ENCODE measurements around the gene ACAA2.
"Not testable (repeated sequence)": the region's sequence is repeated elsewhere in the genome, so short reads cannot be mapped to it uniquely, and the experiment has no call there.

The ACAA2 gene

DNA sequence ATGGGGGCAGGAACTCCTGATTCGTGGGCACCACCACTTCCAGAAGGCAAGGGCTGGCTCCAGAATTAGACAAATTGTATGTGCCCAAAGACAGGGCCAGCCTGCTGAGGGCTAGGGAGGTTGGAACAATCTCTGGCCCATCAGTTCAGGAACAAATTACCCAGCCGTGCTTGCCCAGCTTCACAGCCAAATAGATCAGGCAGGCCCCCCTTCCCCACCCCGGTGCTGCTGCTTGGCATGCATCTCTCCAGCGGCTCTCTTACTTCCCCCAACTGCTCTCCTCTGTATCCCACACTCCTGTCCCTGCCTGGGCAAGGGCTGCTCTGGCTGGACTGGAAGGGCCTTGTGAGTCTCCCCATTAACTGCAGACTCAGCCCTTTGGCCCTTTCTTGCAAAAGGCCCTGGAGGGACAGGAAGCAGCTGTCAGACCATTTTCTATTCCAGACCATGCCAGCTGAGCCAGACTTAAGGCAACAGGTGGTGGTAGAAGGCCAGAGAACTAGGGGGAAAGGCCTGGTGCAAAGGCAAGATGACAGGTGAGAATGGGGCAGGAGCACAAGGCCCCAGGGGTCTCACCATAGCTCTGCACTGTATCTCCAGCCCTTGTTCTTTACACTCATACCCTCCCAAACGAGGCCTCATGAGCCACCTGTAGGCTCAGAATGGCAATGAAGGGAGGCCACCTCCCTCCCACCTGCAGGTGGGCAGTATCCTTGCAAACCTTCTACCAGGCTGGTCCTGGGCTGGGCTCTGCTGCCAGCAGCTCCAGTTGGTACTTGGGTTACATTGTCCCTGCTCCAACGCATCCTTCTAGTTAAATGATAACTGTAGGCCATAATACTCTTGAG, 30.7 kb upstream of the ACAA2 start:
- peak; percentile 31 for DNase-seq

DNA sequence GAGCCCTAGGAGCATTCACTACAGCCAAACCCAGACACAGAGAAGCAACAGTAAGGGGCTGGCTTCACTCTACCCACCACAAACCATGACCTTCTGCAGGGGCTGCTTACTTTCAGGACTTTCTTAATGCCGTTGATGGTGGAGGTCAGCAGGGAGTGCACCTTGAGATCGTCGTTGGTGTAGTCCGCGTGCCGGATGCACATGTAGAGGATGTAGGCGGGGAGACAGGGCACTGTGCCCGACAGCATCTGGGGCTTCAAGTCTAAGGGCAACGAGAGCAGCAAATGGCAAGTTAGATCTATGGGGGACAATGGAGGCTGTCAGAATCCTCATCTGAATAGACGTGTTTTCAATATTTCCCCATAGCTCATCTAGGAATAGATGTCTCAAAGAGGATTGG, 29.8 kb upstream of the ACAA2 start:
- no peak for DNase-seq

DNA sequence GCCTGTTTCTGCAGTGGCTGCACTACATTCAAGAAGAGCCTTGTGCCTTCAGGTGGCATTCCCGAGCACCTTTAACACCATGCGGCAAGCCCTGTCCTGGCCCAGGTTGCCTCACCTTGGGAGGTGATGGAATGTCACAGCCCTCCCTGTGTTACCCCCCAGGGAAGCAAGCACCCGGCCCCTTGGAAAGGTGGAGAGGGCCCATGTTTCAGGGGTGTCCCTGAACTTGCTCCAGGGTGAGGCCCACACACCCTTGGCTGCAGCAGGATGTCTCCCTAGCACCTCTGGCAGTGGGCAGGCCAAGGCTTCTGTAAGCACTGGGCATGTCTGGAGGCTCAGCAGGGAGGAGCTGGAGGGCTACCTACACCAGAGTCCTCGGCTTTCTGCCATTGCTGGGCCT, 29.3 kb upstream of the ACAA2 start:
- DNase-seq = no peak

DNA sequence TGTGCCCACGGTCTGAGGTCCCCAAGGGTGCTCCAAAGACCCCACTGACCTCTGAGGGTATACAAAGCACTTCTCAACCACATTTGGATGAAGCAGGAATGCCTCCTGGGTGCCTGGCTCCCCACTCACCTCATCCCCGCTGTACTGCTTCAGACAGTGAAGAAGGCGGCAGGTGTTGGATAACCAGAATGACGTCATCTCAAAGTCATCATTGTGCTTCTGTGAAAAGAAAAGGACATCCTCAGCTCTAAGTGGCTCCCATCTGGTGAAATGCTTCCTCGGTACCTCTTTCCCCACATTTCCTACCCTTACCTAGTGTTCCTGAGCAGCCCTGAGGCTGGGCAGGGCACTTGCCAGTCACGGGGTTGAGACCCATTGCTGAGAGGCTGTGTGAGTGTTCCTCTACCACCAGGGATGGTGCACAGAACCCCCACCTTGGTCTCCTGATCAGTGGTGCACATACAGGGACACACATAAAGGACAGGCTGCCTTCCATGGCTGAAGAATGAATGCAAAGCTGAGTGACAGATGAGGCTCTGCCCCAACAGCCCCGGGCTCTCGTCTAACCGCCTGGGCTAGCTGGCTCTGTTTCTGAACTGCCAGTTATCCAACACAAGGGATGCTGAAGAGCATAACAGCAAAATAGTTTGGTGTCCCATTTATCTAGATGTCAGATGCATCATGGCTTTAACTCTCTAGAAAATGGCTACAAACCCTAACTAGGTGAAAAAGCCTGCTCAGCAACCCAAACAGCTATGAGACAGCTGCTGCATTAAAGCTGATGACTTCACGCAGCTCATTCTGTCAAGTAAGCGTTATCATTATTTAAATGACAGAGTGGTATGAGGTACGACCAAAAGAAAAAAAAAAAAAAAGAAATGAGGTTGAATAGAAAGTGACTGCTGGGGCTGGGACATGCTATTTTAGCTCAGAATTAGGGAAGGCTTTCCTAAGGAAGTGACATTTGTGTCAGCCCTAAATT, 28.2 kb upstream of the ACAA2 start:
- DNase-seq = no peak

DNA sequence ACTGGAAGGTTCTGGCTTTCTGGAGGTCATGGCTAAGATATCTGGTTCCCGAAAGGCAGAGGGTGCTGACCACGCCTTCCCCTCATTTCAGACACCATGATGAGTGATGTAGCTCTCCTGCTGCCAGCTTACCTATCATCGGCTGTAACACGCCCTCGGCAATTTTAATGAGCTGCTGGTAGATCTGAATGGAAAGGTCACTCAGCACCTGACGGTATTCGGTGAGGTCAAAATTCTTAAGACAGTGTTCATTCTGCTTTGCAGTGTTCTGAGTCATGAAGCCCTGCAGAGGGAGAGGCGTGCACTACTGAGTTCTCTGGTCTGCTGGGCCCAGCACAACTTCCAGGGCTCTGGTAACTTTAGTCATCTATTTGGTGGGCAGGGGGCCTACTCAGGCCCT, 25.7 kb upstream of the ACAA2 start:
- no peak for DNase-seq

DNA sequence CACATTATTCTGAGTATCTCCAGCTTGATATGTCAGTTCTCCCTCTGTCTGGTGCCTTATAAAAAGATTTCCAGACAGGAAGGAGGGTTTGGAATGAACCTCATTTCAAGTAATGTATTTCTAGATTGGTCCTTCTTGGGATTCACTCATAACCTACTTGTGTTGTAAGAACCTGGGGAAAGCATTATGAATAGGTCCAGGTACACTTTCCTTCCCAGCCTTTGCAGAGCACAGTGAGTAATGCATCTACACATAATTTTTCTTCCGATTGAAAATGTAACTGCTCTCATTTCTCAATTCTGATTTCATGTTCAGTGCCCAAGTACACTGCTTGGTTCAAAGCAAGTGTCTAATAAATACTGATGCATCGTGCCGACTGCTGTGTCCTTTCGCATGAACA, 25.0 kb upstream of the ACAA2 start:
- no peak for DNase-seq

DNA sequence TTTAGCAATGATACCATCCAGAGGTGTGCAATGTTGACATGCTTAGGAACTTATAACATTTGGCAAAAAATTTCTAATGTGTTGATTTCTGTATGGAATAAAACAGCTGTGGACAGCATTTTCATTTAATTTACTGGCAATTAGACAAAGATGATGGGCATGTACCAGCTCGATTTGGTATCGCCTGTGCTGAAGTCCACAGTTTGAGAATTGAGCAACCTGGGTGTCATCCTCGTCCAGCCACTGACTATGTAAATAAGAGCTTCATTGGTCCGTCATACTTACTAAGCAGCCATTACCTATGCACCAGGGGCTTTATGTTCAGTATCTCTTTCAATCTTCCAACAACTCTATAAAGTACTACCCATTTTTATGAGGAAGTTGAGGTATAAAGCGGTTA, 24.6 kb upstream of the ACAA2 start:
- DNase-seq = no peak

DNA sequence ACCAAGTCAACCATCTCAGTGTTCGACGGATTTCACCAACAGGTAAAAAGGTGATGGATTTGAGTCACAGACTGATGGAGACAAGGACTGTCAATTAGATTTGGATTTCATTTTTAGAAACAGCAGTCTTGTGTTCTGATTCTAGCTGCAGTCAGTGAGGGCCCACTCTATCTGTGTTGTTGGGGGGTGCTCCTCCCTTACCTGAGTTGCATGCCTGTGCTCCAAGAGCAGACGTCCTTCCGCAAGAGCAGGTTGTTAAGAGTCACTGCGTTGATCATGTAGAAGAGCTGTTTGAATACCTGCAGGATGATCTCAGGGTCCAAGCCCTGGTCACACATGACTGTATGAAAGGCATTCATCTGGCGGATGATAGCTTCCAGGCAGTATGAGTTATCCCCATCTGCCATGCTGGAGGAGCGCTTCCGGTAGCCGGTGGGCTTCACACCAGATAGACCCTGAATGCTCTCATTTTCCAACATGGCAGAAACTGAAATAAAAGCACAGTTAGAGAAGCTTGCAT, 24.0 kb upstream of the ACAA2 start:
- DNase-seq = not testable (repeated sequence)

DNA sequence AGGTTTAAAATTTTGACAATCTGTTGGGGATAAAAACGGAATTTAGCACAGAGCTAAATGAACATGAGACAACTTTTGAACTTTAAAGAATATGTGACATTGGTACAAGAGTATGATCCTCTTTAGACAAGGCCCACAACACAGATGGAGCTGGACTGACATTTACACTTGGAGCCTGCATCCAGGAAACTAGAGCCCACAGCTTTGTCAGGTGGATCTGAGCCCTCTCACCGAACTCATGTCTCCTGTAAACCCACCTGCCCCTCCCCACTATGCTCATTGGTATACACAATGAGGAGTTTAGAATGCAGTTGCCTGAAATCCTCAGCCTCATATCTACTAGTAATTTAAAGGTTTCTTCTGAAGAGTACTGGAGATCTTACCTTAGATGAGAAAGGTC, 22.1 kb upstream of the ACAA2 start:
- no peak for DNase-seq

DNA sequence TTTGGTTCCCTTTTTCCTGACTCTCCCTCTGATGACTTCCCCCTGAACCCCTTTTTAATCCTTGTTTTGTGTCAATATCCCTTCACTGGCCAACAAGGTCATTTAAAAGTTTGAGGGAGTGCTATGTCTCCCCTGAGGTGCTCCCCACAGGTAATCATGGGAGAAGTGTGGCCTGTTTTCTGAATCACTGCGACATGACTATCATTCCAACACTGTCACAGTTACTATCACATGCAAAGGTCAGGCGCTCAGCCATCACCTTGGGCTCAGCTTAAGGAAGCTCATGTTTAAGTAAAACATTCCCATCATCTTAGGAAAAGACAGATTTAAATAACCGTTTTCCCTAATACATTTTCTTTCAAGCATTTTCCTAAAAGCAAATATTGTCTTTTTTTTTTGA, 20.9 kb upstream of the ACAA2 start:
- no peak for DNase-seq

DNA sequence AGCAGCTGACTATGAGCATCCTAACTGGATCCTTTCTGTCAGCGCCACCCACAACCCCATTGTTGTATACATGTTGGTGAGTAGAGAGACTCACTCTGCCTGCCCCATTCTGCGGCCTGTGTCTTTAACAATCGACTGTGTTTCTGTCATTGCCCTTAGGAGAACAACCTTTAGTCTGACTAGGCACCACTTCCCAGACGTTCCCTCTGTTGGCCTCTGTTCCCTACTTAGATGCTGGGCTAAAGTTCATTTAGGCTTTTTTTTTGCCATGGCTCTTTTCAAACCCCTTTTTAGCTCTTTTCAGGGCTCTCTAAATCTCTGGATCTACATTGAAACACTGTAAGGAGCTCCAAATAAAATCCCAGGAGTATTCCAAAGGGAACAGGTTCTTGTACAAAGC, 20.5 kb upstream of the ACAA2 start:
- DNase-seq = no peak

DNA sequence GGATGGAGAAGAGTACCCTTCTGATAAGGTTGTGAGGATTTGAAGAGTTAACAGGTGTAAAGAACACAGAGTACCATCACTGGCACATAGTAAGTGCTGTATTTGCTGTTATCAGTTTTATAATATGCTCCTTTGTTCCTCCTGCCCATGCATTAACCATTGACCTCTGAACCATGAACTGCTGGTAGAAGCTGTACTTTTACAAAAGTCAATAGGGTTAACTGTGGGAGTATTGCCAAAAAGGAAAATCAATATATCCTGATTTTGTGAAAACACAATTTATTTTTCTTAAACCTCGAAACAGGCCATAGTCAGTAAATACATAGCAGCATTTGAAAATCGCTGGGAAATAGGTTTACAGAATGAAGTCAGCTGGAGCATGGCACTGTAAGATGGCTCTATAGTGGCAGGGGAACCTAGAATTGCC, 18.9 kb upstream of the ACAA2 start:
- no peak for DNase-seq

DNA sequence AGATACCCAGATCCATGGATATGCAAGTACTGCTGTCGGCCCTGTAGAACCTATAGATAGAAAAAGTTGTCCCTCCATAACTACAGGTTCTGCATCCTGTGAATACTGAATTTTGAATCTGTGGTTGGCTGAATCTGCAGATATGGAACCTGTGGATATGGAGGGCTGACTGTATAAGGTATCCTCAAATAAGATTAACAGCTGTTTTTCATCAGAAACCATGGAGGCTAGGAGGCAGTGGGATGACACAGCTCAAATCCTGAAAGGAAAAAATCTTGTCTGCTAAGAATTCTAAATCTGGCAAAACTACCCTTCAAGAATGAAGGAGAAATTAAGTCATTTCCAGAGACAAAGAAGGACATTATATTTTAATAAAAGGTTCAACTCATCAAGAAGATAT, 14.7 kb upstream of the ACAA2 start:
- no peak for DNase-seq

DNA sequence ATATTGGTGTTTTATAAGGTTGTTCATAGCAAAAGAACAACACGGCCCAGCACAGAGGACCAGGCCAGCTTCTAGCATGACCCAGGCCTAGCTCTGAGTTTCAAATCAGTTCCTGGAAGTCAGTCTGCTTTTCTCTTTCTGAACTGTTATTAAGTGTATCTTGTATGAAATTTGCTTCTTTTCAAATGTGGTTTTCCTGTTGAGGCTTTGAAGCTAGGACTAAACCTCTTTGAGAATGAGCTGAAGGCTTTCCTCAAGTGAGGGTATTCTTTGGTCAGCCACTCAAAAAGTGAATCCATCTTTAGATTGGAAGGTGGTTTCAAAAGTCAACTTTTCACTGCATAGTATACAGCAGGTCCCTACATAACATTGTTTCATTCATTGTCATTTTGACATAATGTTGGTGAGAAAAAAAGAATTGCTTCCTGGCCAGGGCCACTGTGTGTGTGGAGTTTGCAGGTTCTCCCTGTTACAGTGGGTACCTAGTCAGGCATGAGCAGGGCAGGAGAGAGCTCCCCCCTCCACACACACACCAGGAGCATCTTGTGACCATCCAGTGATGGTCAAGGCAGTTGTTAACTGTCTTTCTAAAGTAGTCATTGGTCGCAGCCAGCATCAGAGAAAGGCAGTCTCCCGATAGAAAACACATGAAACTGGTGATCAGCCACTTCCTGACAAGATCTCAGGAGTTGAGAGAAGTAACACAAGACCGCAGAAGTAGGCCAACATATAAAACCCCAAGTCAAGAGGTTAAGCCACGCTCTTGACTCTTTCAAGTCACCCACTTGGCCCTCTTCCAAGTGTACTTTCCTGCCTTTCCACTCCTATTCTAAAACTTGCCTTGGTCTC, 6.7 kb upstream of the ACAA2 start:
- no peak for DNase-seq

DNA sequence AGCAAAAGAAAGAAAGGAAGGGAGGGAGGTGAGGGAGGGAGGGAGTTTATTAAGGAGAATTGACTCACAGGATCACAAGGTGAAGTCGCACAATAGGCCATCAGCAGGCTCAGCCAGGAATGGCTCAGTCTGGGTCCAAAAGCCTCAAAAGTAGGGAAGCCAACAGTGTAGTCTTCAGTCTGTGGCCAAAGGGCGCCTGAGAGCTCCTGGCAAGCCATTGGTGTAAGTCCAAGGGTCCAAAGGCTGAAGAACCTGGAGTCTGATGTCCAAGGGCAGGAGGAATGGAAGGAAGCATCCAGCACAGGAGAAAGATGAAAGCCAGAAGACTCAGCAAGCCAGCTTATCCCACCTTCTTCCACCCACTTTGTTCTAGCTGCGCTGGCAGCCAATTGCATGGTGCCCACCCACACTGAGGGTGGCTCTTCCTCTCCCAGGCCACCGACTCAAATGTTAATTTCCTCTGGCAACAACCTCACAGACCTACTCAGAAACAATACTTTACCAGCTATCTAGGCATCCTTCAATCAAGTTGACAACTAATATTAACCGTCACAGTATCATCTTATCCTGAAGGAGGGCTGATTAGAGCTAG, 5.8 kb upstream of the ACAA2 start:
- no peak for DNase-seq

DNA sequence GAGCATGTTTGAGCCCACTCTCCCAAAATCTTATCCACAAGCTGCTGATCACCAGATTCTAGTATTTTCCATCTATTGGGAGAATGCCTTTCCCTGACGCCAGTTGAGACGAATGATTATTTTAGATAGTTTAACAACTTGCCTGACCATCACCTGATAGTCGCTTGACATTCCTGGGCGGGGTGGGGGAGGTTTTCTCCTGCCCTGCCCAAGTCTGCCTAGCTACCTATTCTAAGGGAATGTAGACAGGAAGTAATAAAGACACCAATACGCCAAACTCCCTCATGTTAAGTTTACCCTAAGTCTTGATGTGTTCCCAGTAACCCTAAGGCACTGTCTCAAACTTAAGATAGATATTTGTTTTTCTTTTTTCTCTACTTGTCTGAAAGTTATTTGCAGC, 4.6 kb upstream of the ACAA2 start:
- DNase-seq = no peak

DNA sequence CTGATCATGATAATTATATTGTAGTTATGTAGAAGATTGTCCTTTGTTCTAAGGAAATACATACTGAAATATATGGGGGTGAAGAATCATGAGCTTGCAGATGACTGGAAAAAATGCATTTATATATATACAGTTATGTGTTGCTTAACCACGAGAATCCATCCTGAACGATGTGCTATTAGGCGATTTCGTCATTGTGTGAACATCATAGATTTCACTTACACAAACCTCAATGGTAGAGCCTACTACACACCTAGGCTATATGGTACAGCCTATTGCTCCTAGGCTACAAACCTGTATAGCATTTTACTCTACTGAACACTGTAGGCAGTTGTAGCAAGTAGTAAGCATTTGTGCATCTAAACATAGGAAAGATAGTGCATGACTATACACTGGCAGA, 2.6 kb upstream of the ACAA2 start:
- DNase-seq = no peak

DNA sequence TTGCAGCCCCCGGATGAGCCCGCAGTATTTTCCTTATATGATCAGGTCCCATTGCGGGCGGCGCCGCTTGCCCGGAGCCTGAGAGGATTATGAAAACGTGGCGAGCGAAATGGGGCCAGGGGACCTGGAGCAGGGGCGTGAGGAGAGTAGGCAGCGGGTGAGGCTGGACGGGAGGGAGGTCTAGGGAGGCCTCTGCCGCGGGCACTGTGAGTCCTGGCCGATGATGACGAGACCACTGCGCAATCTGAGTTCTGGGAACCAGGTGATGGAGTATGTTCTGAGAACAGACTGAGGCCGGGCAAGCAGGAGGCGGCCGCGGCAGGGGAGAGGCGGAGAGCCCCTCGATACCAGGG, 790 bp upstream of the ACAA2 start:
- peak; percentile 89 for DNase-seq

DNA sequence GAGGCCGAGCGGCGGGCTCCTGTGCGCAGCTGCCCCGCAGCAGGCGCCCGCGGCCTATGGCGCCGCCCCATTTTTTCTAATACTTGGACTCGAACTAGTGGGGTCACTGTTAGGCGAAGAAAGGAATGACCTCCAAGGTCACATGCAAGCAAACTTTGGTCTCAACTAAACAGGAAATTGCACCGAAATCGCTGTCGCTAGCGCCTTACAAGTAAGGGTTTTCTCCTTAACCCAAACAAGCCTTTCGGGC, 339 bp downstream of the ACAA2 start:
- peak; percentile 75 for DNase-seq

DNA sequence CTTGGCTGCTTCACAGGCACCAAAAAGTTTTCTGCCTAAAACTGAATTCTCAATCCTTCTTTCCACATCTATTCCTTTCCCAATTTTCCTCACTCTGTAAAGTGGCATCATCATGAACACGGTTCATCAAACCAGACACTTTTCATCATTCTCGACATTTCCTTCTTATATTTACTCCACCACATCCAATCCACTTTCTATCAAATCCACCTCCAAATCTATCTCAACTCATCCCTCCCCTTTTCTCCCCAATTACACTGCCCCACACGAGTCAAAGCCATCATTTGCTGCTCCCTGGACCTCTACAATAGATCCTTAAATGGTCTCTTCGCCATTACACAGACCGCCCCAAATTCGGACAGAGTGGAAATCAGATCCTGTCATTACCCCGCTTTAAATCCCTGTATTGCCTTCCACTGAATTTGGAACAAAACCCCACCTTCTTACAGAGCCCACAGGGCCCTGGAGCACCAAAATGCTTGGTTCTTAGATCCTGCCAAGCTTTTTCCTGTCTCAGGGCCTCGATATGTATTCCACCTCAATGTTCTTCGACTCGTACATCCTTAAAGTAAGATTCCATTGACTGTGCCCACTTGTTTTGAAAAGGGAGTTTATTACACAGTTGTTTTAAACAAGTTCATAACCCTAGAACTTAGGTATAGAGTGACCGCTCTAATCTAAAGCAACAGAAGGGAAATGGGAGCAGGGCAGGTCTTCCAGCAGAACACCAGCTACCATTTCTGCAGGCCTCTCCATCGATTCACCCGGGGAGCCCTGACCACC, 856 bp downstream of the ACAA2 start:
- DNase-seq = peak; percentile 56

DNA sequence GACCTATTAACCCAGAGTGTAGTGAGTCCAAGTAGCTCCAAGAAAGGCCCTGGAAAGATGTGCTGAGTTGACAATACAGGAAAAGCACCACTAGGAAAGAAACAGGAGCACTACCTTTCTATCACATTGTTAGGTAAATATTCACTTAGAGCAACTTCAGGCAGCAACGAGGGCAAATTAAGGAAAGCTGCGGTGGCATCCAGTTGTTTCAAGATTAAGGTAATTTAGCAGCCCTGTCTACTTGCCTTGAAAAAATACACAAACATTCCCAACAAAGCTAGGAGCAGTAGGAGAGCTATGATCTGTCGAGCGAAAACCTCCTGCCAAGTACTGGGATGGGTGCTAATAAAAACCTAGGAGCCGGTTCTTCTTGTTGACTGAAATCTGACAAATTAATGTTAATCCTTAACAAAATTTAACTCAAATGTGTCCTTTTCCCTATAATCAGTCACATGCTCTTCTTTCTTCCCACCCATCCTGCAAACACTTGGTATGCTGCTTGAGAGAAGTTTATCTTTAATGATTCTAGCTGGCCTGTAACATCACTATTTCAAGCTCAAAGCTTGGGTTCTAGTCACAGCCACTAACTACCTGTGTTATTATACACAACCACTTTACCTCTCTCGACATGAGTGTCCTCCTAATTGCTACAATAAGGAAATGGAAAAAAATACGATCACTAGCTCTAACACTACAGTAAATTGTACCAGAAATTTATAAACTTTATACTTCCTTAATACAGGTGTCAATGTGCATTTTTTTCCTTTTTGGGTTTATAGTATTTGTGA, 2.0 kb downstream of the ACAA2 start:
- DNase-seq = no peak

All from NCI-H146 (cell line).